HEK293T (cell line): Measurements from ENCODE around the gene CYP19A1.
"Not testable (repeated sequence)": the region's sequence is repeated elsewhere in the genome, so short reads cannot be mapped to it uniquely, and the experiment has no call there.

Experiments
- CTCF ChIA-PET: fragments of 350-600 bp; formaldehyde crosslinking; extraction: SDS; loops from one replicate; lab custom pipeline; 2021; ENCODE audit warnings: antibody characterized with exemption, inconsistent platforms; lab: Yijun Ruan, JAX
- POLR2A ChIA-PET: fragments of 350-600 bp; formaldehyde crosslinking; extraction: SDS; loops from one replicate; lab custom pipeline; 2020; ENCODE audit warnings: antibody characterized with exemption, inconsistent platforms; lab: Yijun Ruan, JAX
- DNase-seq: peaks from one replicate; pipeline ENCODE4 v3.0.0; 2012; ENCODE audit warnings: mixed read lengths; ENCODE audit errors: extremely low spot score
- ARNT ChIP-seq: fragments of 450-650 bp; IDR thresholded peaks from 2 replicates; pipeline ENCODE4 v1.6.1; 2017; ENCODE audit warnings: mild to moderate bottlenecking
- BHLHE40 ChIP-seq: fragments of 450-650 bp; IDR thresholded peaks from 2 replicates; pipeline ENCODE4 v1.6.1; 2016; ENCODE audit warnings: mild to moderate bottlenecking, moderate library complexity, borderline replicate concordance
- CTBP1 ChIP-seq: fragments of 450-650 bp; IDR thresholded peaks from 2 replicates; pipeline ENCODE4 v1.6.1; 2016; ENCODE audit warnings: borderline replicate concordance
- ELF4 ChIP-seq: fragments of 450-650 bp; IDR thresholded peaks from 2 replicates; pipeline ENCODE4 v1.6.1; 2017; ENCODE audit warnings: antibody characterized with exemption
- FOXA1 ChIP-seq: fragments of 450-650 bp; IDR thresholded peaks from 2 replicates; pipeline ENCODE4 v1.6.1; 2016; ENCODE audit warnings: mild to moderate bottlenecking
- FOXK2 ChIP-seq: fragments of 450-650 bp; IDR thresholded peaks from 2 replicates; pipeline ENCODE4 v1.6.1; 2016; ENCODE audit warnings: mild to moderate bottlenecking
- FOXM1 ChIP-seq: fragments of 450-650 bp; IDR thresholded peaks from 2 replicates; pipeline ENCODE4 v1.6.1; 2017; ENCODE audit warnings: mild to moderate bottlenecking, borderline replicate concordance
- HDGF ChIP-seq: fragments of 450-650 bp; IDR thresholded peaks from 2 replicates; pipeline ENCODE4 v1.6.1; 2017; ENCODE audit warnings: antibody characterized with exemption, borderline replicate concordance
- L3MBTL2 ChIP-seq: fragments of 450-650 bp; conservative IDR thresholded peaks from 2 replicates; pipeline ENCODE4 v1.6.1; 2016; ENCODE audit warnings: mild to moderate bottlenecking
- LEF1 ChIP-seq: fragments of 450-650 bp; IDR thresholded peaks from 2 replicates; pipeline ENCODE4 v1.6.1; 2017; ENCODE audit warnings: mild to moderate bottlenecking, borderline replicate concordance
- NFRKB ChIP-seq: fragments of 450-650 bp; IDR thresholded peaks from 2 replicates; pipeline ENCODE4 v1.6.1; 2016; ENCODE audit warnings: mild to moderate bottlenecking, moderate library complexity
- PKNOX1 ChIP-seq: fragments of 450-650 bp; IDR thresholded peaks from 2 replicates; pipeline ENCODE4 v1.6.1; 2016
- SP1 ChIP-seq: fragments of 450-650 bp; IDR thresholded peaks from 2 replicates; pipeline ENCODE4 v1.6.1; 2017
- SUZ12 ChIP-seq: fragments of 450-650 bp; IDR thresholded peaks from 2 replicates; pipeline ENCODE4 v1.6.1; 2016; ENCODE audit warnings: mild to moderate bottlenecking
- TARDBP ChIP-seq: fragments of 450-650 bp; IDR thresholded peaks from 2 replicates; pipeline ENCODE4 v1.6.1; 2016
- ZNF384 ChIP-seq: fragments of 450-650 bp; IDR thresholded peaks from 2 replicates; pipeline ENCODE4 v1.6.1; 2016

CYP19A1 gene

GRCh38 chr15:51190424-51191068, 147.8 kb downstream of the CYP19A1 start:
- DNase-seq = no peak
- TF ChIP-seq L3MBTL2 = no peak
- TF ChIP-seq SP1 = no peak
- no peak for TF ChIP-seq LEF1
- no peak for TF ChIP-seq FOXM1
- TF ChIP-seq ARNT = no peak
- CTCF ChIA-PET = interaction anchor here (1.2 kb wide), 1 partner anchor 27 kb away, joined by 5 read pairs; no protein-coding TSS in a partner anchor
- POLR2A ChIA-PET = no interaction called here

GRCh38 chr15:51189669-51190385, 148.6 kb downstream of the CYP19A1 start:
- CTCF ChIA-PET = interaction anchor here (0.5 to 1.2 kb wide), 2 partner anchors 20 to 27 kb away, joined by 4 to 5 read pairs; no protein-coding TSS in a partner anchor
- no peak for DNase-seq
- POLR2A ChIA-PET = no interaction called here
- no peak for TF ChIP-seq ARNT
- no peak for TF ChIP-seq HDGF
- no peak for TF ChIP-seq BHLHE40
- TF ChIP-seq L3MBTL2 = no peak
- no peak for TF ChIP-seq PKNOX1
- no peak for TF ChIP-seq CTBP1
- no peak for TF ChIP-seq TARDBP
- no peak for TF ChIP-seq ZNF384
- TF ChIP-seq SUZ12 = no peak
- no peak for TF ChIP-seq FOXM1
- no peak for TF ChIP-seq LEF1
- no peak for TF ChIP-seq FOXK2
- TF ChIP-seq NFRKB = no peak
- TF ChIP-seq SP1 = no peak
- no peak for TF ChIP-seq ELF4
- TF ChIP-seq FOXA1 = no peak

- POLR2A ChIA-PET, CTCF ChIA-PET, DNase-seq: not testable (repeated sequence)
Observed at GRCh38 chr15:51188791-51189190, 149.6 kb downstream of the CYP19A1 start.

GRCh38 chr15:51186891-51187290, 151.5 kb downstream of the CYP19A1 start:
- CTCF ChIA-PET = interaction anchor here (1.1 kb wide), 1 partner anchor 24 kb away, joined by 4 read pairs; no protein-coding TSS in a partner anchor
- POLR2A ChIA-PET = no interaction called here
- no peak for DNase-seq
- TF ChIP-seq ARNT (no peak), FOXA1 (no peak), SP1 (no peak), BHLHE40 (no peak), HDGF (no peak), ELF4 (no peak), NFRKB (no peak)

- TF ChIP-seq SUZ12 (no peak), ZNF384 (no peak), FOXM1 (no peak)
- CTCF ChIA-PET = no interaction called here
- POLR2A ChIA-PET = no interaction called here
Observed at GRCh38 chr15:51186181-51186705, 152.2 kb downstream of the CYP19A1 start.

GRCh38 chr15:51185213-51186159, 152.9 kb downstream of the CYP19A1 start:
- ChIA-PET CTCF (no interaction called here), POLR2A (no interaction called here)
- no peak for DNase-seq
- no peak for TF ChIP-seq SUZ12
- no peak for TF ChIP-seq BHLHE40
- no peak for TF ChIP-seq NFRKB
- TF ChIP-seq LEF1 = no peak
- TF ChIP-seq L3MBTL2 = no peak
- TF ChIP-seq TARDBP = no peak
- TF ChIP-seq FOXA1 = no peak
- no peak for TF ChIP-seq ZNF384
- TF ChIP-seq PKNOX1 = no peak
- TF ChIP-seq CTBP1 = no peak
- no peak for TF ChIP-seq HDGF
- TF ChIP-seq FOXM1 = no peak
- TF ChIP-seq ELF4 = no peak
- no peak for TF ChIP-seq SP1
- TF ChIP-seq FOXK2 = no peak
- TF ChIP-seq ARNT = no peak

More at GRCh38 chr15:51186181-51186705, 152.2 kb downstream of the CYP19A1 start:
- DNase-seq = no peak
